Measurements from ENCODE around the gene CRACR2B. TPM values are rescaled to one million over a fixed set of nuclear protein-coding genes. Genes with fewer than 3 reads are reported as not detected.
A peak's percentile ranks its signal among the peaks of the same experiment; 100 is the strongest.

CRACR2B gene
- total RNA-seq, 1 experiment from 2014 or later, result 17.5 TPM

DNA sequence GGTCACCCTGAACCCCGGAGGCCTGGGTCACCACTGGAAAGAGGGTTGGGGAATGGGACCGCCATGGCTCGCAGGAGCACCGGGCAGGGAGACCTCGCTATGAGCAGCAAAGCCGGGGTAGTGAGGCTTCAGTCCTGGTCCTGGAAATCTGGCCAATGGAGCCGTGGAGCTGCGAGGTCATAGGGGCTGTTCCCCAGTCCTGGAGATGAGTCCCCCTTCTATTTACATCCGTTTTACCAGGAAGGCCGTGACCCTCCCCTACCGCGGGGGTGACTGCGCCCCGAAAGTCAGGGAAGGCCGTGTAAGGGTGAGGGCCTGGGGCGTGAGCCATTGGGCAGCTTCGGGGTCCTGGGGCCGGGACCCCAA is 23.1 kb upstream of the CRACR2B start:
- POLR2A ChIA-PET (ENCODE audit: unreplicated experiment), result interaction anchor here (0.6 kb wide), 1 partner anchor 15 kb away, joined by 3 read pairs; no protein-coding TSS in a partner anchor
- CTCF ChIA-PET, result no interaction called here
- Histone ChIP-seq H3K4me1 (replicated peaks; ENCODE audit: insufficient read depth) (no peaks in the 10 kb centered on the region), H3K9me3 (ENCODE audit: insufficient read depth, low read depth) (no peaks in the 10 kb centered on the region), H3K9me2 (ENCODE audit: insufficient read depth) (no peaks in the 10 kb centered on the region), H2AFZ (no peak overlapping the region), H4K20me1 (ENCODE audit: insufficient read depth) (no peaks in the 10 kb centered on the region), H3F3A (ENCODE audit: insufficient read depth, low read depth) (peaks cover 6% of the 10 kb centered on the region; the same call in 1 of the 2 replicates), H3K27ac (no peak overlapping the region), H3K4me2 (peak overlapping the region; percentile 61), H3K79me2 (ENCODE audit: low read depth) (peaks cover 12% of the 10 kb centered on the region; the same call in 1 of the 2 replicates), H3K36me3 (ENCODE audit: low read depth) (no peaks in the 10 kb centered on the region), H3K4me3 (peak overlapping the region; percentile 40; the same call in 1 of the 2 replicates), H3K27me3 (ENCODE audit: insufficient read depth, low read depth) (no peaks in the 10 kb centered on the region)
- no TSS peak for BruUV-seq (replicated peaks)
- TF ChIP-seq, protein P1, sequence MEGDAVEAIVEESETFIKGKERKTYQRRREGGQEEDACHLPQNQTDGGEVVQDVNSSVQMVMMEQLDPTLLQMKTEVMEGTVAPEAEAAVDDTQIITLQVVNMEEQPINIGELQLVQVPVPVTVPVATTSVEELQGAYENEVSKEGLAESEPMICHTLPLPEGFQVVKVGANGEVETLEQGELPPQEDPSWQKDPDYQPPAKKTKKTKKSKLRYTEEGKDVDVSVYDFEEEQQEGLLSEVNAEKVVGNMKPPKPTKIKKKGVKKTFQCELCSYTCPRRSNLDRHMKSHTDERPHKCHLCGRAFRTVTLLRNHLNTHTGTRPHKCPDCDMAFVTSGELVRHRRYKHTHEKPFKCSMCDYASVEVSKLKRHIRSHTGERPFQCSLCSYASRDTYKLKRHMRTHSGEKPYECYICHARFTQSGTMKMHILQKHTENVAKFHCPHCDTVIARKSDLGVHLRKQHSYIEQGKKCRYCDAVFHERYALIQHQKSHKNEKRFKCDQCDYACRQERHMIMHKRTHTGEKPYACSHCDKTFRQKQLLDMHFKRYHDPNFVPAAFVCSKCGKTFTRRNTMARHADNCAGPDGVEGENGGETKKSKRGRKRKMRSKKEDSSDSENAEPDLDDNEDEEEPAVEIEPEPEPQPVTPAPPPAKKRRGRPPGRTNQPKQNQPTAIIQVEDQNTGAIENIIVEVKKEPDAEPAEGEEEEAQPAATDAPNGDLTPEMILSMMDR (conservative IDR thresholded peaks at IDR 0.05), result no peak
- TF ChIP-seq EZH2 (IDR thresholded peaks at IDR 0.05; ENCODE audit: low read depth), result no peak
- DNase-seq, result no peak
- intact Hi-C loops (cut with micrococcal nuclease; ENCODE audit: unreplicated experiment), result no loop called here

DNA sequence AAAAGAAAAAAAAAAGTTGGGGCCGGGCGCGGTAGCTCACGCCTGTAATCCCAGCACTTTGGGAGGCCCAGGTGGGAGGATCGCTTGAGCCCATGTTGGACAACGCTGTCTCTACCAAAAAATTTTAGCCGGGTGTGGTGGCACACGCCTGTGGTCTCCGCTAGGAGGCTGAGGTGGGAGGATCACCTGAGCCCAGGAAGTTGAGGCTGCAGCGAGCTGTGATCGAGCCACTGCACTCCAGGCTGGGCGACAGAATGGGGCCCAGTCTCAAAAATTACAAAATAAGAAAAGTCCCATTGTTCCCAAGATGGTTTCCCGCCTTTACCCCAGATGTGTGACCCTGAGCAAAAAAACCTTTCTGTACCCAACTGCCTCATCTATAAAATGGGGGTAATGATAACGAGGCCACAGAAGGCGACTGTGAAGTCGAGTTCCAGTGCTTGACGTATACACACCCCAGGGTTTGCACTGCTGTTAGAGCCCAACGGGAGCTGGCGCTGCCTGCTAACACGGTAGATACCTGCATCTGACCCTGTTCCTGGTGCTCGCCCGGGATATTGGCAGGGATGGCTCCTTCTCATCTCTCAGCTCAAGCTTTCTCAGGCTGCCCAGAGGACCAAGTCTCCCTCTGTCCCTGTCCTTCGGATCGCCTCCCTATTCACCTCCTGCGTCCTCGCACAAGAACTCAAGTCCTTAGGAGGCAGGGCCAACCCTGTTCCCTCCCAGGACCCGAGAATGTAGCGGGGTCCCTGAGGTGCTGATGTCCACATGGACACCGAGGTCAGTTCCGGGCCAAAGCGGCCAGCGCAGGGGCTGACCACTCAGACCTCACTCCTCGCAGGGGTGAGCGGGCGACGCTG is 19.1 kb upstream of the CRACR2B start:
- Histone ChIP-seq H3K4me2 (peak overlapping the region; percentile 86), H3K9me2 (ENCODE audit: insufficient read depth) (no peaks in the 10 kb centered on the region), H3K4me1 (replicated peaks; ENCODE audit: insufficient read depth) (peaks cover 9% of the 10 kb centered on the region; the same call in 1 of the 2 replicates), H2AFZ (peak overlapping the region; percentile 83), H3F3A (ENCODE audit: insufficient read depth, low read depth) (peaks cover 34% of the 10 kb centered on the region; the same call in 1 of the 2 replicates), H3K9me3 (ENCODE audit: insufficient read depth, low read depth) (no peaks in the 10 kb centered on the region), H3K4me3 (peak overlapping the region; percentile 85), H3K27me3 (ENCODE audit: insufficient read depth, low read depth) (no peaks in the 10 kb centered on the region), H3K27ac (peak overlapping the region; percentile 89), H3K79me2 (ENCODE audit: low read depth) (peaks cover 41% of the 10 kb centered on the region), H3K36me3 (ENCODE audit: low read depth) (peaks cover 13% of the 10 kb centered on the region), H4K20me1 (ENCODE audit: insufficient read depth) (peaks cover 12% of the 10 kb centered on the region)
- POLR2A ChIA-PET (ENCODE audit: unreplicated experiment), result interaction anchor here (0.5 to 0.6 kb wide), 2 partner anchors 24 to 113 kb away, joined by 5 to 9 read pairs; partner anchors contain the start of gene TMEM80
- TF ChIP-seq, protein P1 (conservative IDR thresholded peaks at IDR 0.05), result no peak
- no peak for TF ChIP-seq EZH2 (IDR thresholded peaks at IDR 0.05; ENCODE audit: low read depth)
- intact Hi-C loops (cut with micrococcal nuclease; ENCODE audit: unreplicated experiment), result loop anchor here (5.0 kb wide), 1 partner anchor 34 kb away; the partner anchor contains the start of genes POLR2L and TSPAN4
- peak in 1 of 2 experiments; percentile 40 for DNase-seq
- TSS peak; percentile 78 for BruUV-seq (replicated peaks)
- CTCF ChIA-PET, result no interaction called here

DNA sequence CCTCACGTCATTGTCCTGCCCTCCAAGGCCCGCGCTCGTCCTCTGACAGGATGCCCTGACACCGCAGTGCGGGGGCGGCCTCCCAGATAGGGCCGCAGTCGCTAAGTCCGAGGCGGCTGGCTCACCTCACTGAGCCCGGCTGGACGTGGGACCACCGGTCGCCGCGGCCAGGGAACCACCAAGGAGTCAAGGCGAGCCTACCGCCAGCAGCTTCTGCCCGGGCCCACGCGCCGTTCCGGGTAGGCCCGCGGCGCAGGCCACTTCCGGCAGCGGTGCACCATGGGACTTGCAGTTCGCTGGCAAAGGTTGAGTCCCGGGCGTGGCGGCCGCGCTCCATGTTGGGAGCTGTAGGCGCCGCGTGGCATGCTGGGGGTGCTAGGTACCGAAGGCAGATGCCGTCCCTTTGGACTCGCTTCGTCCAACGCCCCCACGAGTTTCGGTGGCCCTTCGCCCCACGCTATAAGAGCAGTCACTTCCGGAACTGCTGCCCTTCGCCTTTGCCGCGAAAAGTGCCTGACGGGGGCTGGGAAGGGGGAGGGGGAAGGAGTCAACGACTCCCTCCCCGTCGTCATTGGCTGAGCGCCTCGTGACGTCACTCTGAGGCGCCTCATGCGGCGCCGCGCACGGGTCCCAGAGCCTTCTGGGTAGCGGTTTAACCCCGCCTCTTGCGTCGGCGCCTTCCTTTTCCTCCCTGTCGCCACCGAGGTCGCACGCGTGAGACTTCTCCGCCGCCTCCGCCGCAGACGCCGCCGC is 18.3 kb upstream of the CRACR2B start, which contains the start of gene RPLP2:
Gene RPLP2 (plus strand): TSS at position 681 of the 753 bp plus-strand sequence. CDS start 268 bp downstream, outside the sequence.
- DNase-seq, result peak; percentile 82 to 89
- Histone ChIP-seq H3K27ac (peak within 1 kb of the TSS; percentile 89), H3K9me2 (ENCODE audit: insufficient read depth) (no peaks in the 10 kb centered on the region), H3K27me3 (ENCODE audit: insufficient read depth, low read depth) (no peaks in the 10 kb centered on the region), H3K36me3 (ENCODE audit: low read depth) (peaks cover 13% of the 10 kb centered on the region), H3F3A (ENCODE audit: insufficient read depth, low read depth) (peaks cover 38% of the 10 kb centered on the region; the same call in 1 of the 2 replicates), H4K20me1 (ENCODE audit: insufficient read depth) (peaks cover 12% of the 10 kb centered on the region), H3K4me1 (replicated peaks; ENCODE audit: insufficient read depth) (peaks cover 9% of the 10 kb centered on the region; the same call in 1 of the 2 replicates), H3K9me3 (ENCODE audit: insufficient read depth, low read depth) (no peaks in the 10 kb centered on the region), H3K4me2 (peak within 1 kb of the TSS; percentile 86), H2AFZ (peak within 1 kb of the TSS; percentile 83), H3K4me3 (peak within 1 kb of the TSS; percentile 85), H3K79me2 (ENCODE audit: low read depth) (peaks cover 41% of the 10 kb centered on the region)
- POLR2A ChIA-PET (ENCODE audit: unreplicated experiment), result interaction anchor here (0.5 to 0.7 kb wide), 3 partner anchors 23 to 114 kb away, joined by 3 to 9 read pairs (median 5); partner anchors contain the start of gene TMEM80
- intact Hi-C loops (cut with micrococcal nuclease; ENCODE audit: unreplicated experiment), result loop anchor here (5.0 kb wide), 1 partner anchor 33 kb away; the partner anchor contains the start of genes POLR2L and TSPAN4
- TF ChIP-seq, protein P1 (conservative IDR thresholded peaks at IDR 0.05), result no peak
- TF ChIP-seq EZH2 (IDR thresholded peaks at IDR 0.05; ENCODE audit: low read depth), result no peak
- CTCF ChIA-PET, result no interaction called here
- no TSS peak for BruUV-seq (replicated peaks)
